IMR-90 (cell line): ENCODE data around the gene PSMD6. TPM values are rescaled to one million over a fixed set of nuclear protein-coding genes. Genes with fewer than 3 reads are reported as not detected.

ENCODE experiments used
- ATAC-seq: fragments of 200-7000 bp; cut with Tn5 transposase; 2 replicates; pipeline ENCODE4 v1.9.1; 2020; ENCODE audit warnings: low read depth, mild to moderate bottlenecking, moderate library complexity
- BruUV-seq: library from RNA; stranded (reverse); fragments of 400-500 nt; replicated peaks from 2 replicates; lab custom pipeline; 2021; lab: Mats Ljungman, UMichigan
- CTCF ChIA-PET: fragments of 300-600 bp; formaldehyde crosslinking; extraction: SDS; loops from one replicate; lab custom pipeline; 2021; ENCODE audit warnings: antibody characterized with exemption; lab: Yijun Ruan, JAX
- POLR2A ChIA-PET: fragments of 300-600 bp; sonication (Branson Sonifier 250); formaldehyde crosslinking; loops from one replicate; lab custom pipeline; 2022; ENCODE audit warnings: antibody characterized with exemption; ENCODE audit not compliant: unreplicated experiment; lab: Charles Lee
- DNase-seq: peaks from one replicate; pipeline ENCODE4 v3.0.0; 2013
- H2AFZ ChIP-seq: replicated peaks from 2 replicates; pipeline ENCODE3; 2013; ENCODE audit warnings: low read length, mild to moderate bottlenecking; ENCODE audit not compliant: poor library complexity
- H2AK5ac ChIP-seq: 2 replicates; pipeline ENCODE4 v1.6.1; 2013; ENCODE audit warnings: low read depth, low read length, inconsistent platforms
- H2AK9ac ChIP-seq: replicated peaks from 2 replicates; pipeline ENCODE3; 2013; ENCODE audit warnings: mild to moderate bottlenecking, low read depth, low read length, moderate library complexity; ENCODE audit not compliant: poor library complexity
- H2BK120ac ChIP-seq: 2 replicates; pipeline ENCODE4 v1.6.1; 2013; ENCODE audit warnings: low read depth, low read length, inconsistent platforms
- H2BK15ac ChIP-seq: 3 replicates; pipeline ENCODE4 v1.6.1; 2013; ENCODE audit warnings: low read depth, low read length, inconsistent platforms
- H2BK20ac ChIP-seq: 2 replicates; pipeline ENCODE4 v1.6.1; 2013; ENCODE audit warnings: low read depth, mild to moderate bottlenecking, inconsistent platforms, low read length, moderate library complexity
- H2BK5ac ChIP-seq: 2 replicates; pipeline ENCODE4 v1.6.1; 2013; ENCODE audit warnings: mild to moderate bottlenecking, low read depth, low read length, inconsistent platforms; ENCODE audit not compliant: poor library complexity, severe bottlenecking
- H3K14ac ChIP-seq: replicated peaks from 2 replicates; pipeline ENCODE4 v1.6.1; 2013; ENCODE audit warnings: low read depth, low read length, inconsistent platforms
- H3K18ac ChIP-seq: 2 replicates; pipeline ENCODE4 v1.6.1; 2013; ENCODE audit warnings: low read depth, low read length, control low read depth
- H3K23ac ChIP-seq: 2 replicates; pipeline ENCODE4 v1.6.1; 2013; ENCODE audit warnings: low read depth, low read length, inconsistent platforms
- H3K27ac ChIP-seq: 2 replicates; pipeline ENCODE4 v1.5.1; 2013; ENCODE audit warnings: mild to moderate bottlenecking, control low read depth, low read length; ENCODE audit not compliant: insufficient read depth
- H3K27me3 ChIP-seq: 2 replicates; pipeline ENCODE4 v1.6.1; 2013; ENCODE audit warnings: low read length; ENCODE audit not compliant: control insufficient read depth, insufficient read depth
- H3K36me3 ChIP-seq: 2 replicates; pipeline ENCODE4 v1.6.1; 2013; ENCODE audit warnings: low read length, mixed read lengths; ENCODE audit not compliant: control insufficient read depth, insufficient read depth
- H3K4ac ChIP-seq: 2 replicates; pipeline ENCODE4 v1.6.1; 2013; ENCODE audit warnings: low read depth, low read length, inconsistent platforms
- H3K4me1 ChIP-seq: 2 replicates; pipeline ENCODE4 v1.6.1; 2013; ENCODE audit warnings: low read length, mixed read lengths; ENCODE audit not compliant: control insufficient read depth, insufficient read depth
- H3K4me2 ChIP-seq: 2 replicates; pipeline ENCODE4 v1.6.1; 2013; ENCODE audit warnings: low read depth, mild to moderate bottlenecking, control low read depth, low read length, moderate library complexity
- H3K4me3 ChIP-seq: 2 replicates; pipeline ENCODE4 v1.5.1; 2013; ENCODE audit warnings: low read depth, mild to moderate bottlenecking, control low read depth, low read length, moderate library complexity; ENCODE audit not compliant: insufficient read depth
- H3K56ac ChIP-seq: 2 replicates; pipeline ENCODE4 v1.6.1; 2013; ENCODE audit warnings: low read length, inconsistent platforms; ENCODE audit not compliant: insufficient read depth; ENCODE audit errors: extremely low read depth
- H3K79me1 ChIP-seq, 2 experiments: 2 replicates each; pipeline ENCODE4 v1.6.1; 2013; ENCODE audit warnings: low read length in 2 of 2, inconsistent platforms in 1 of 2, low read depth in 1 of 2
- H3K9ac ChIP-seq: 2 replicates; pipeline ENCODE4 v1.6.1; 2013; ENCODE audit warnings: low read depth, low read length, control low read depth
- H3K9me1 ChIP-seq: 2 replicates; pipeline ENCODE4 v1.6.1; 2013; ENCODE audit warnings: low read length, inconsistent platforms; ENCODE audit not compliant: insufficient read depth
- H3K9me3 ChIP-seq: 2 replicates; pipeline ENCODE4 v1.6.1; 2013; ENCODE audit warnings: low read length; ENCODE audit not compliant: control insufficient read depth, insufficient read depth
- H4K20me1 ChIP-seq: 2 replicates; pipeline ENCODE4 v1.6.1; 2013; ENCODE audit warnings: low read length, inconsistent platforms; ENCODE audit not compliant: insufficient read depth
- H4K5ac ChIP-seq: 2 replicates; pipeline ENCODE4 v1.6.1; 2013; ENCODE audit warnings: mild to moderate bottlenecking, low read depth, low read length, control low read depth
- H4K8ac ChIP-seq, 2 experiments: 2 replicates each; pipeline ENCODE4 v1.6.1; 2013; ENCODE audit warnings: low read depth in 2 of 2, low read length in 2 of 2, control low read depth in 1 of 2, inconsistent platforms in 1 of 2
- H4K91ac ChIP-seq: 2 replicates; pipeline ENCODE4 v1.6.1; 2013; ENCODE audit warnings: low read depth, low read length, inconsistent platforms; ENCODE audit not compliant: insufficient read depth
- BHLHE40 ChIP-seq: fragments of 150-350 bp; IDR thresholded peaks from 2 replicates; pipeline ENCODE4 v1.6.1; 2016; ENCODE audit warnings: mild to moderate bottlenecking, low read depth, low read length
- CEBPB ChIP-seq: IDR thresholded peaks from 2 replicates; pipeline ENCODE4 v1.6.1; 2012; ENCODE audit warnings: low read depth, low read length, improper control_type of control experiment
- CHD1 ChIP-seq: IDR thresholded peaks from 2 replicates; pipeline ENCODE4 v1.6.1; 2012; ENCODE audit warnings: low read depth, low read length, improper control_type of control experiment
- MAFK ChIP-seq: IDR thresholded peaks from 2 replicates; pipeline ENCODE4 v1.6.1; 2012; ENCODE audit warnings: low read depth, low read length, improper control_type of control experiment
- MAZ ChIP-seq: IDR thresholded peaks from 2 replicates; pipeline ENCODE4 v1.6.1; 2012; ENCODE audit warnings: low read depth, mild to moderate bottlenecking, low read length, improper control_type of control experiment, moderate library complexity, borderline replicate concordance
- MXI1 ChIP-seq: IDR thresholded peaks from 2 replicates; pipeline ENCODE4 v1.6.1; 2012; ENCODE audit warnings: low read depth, mild to moderate bottlenecking, low read length, moderate library complexity, borderline replicate concordance
- WGBS, 2 experiments: methylation state at CpG; one replicate each; pipeline versions ENCODE4 v1.1.5 to v1.1.7; 2013; ENCODE audit warnings: missing lambda C conversion rate in 2 of 2; ENCODE audit not compliant: insufficient read length in 1 of 2; ENCODE audit errors: extremely low coverage in 2 of 2; 5-methylcytosine and 5-hydroxymethylcytosine counted together
- dilution Hi-C: fragments of 300-500 bp; cut with HindIII; formaldehyde crosslinking; loops from one replicate; pipeline ENCODE4 v1.14.3; 2018; ENCODE audit warnings: low sequenced_read_pairs; ENCODE audit not compliant: unreplicated experiment
- in situ Hi-C: fragments of 300-500 bp; cut with MboI; formaldehyde crosslinking; loops from 3 replicates; pipeline ENCODE4 v1.14.3; 2019; ENCODE audit warnings: low sequenced_read_pairs, inconsistent platforms, mixed read lengths
- intact Hi-C: fragments of 100-400 bp; cut with micrococcal nuclease; formaldehyde crosslinking; loops from 2 replicates; pipeline ENCODE4 v1.10.0; 2022
- polyA plus RNA-seq, 3 experiments: library from polyadenylated mRNA; depleted of rRNA; stranded (reverse); fragments of >200 nt; gene quantifications; 2 replicates each; pipeline ENCODE4 v1.2.3, GENCODE V29; 2012; ENCODE audit warnings: low replicate concordance in 1 of 3
- total RNA-seq: library from RNA; depleted of rRNA; stranded (reverse); fragments of >200 nt; gene quantifications from 2 replicates; pipeline ENCODE4 v1.2.3, GENCODE V29; 2012

PSMD6 gene
- total and polyA plus RNA-seq, 2 of the 4 experiments (the other 2 are of a cell fraction): 86.6 to 91.8 TPM

DNA sequence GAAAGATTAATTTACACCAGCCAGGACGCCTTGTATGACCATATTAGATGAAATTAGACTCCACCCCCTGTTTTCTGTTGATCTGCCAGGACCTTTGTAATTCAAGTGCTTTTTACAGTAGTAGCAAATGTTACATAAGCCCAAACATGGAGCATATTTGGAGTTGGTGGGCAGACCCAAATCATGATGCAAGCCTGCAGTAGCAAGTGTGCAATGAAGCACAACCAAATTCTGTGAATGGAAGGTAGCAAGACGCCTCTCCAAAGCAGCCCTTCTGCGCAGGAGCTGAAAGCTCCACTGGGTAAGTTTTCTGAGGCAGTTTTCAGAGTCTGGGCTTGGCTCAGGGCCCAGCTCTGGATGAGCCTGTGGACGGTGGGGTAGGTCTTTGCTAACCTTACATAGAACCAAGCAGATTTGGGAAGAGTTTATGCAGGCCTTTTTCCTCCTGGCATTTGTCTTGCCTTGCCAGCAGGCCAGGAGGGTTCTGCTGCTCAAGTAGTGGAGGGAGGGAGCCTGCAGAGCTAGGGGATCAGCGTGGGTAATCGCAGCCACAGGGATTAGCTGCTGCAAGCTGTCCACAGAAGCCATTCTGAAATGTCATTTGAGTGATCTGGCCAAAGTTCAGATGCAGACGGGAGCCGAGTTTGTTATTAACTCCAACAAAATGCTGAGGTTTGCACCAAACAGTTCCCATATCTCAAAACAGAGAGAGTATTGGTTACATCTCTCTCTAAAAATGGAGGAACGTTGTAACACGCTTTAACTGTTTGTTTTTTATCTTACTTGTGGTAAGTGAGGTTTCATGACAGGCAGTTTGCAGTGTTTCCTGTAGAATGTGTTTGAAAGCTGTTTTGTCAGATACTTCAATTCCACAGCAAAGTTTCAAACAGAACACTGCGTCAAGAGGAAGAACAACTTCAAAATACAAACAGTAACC is 55.4 kb downstream of the PSMD6 start:
- Histone ChIP-seq H3K4me1 (peaks cover 24% of the 10 kb centered on the region), H3K23ac (no peak overlapping the region), H2AFZ (peak overlapping the region; percentile 5), H3K79me1 (peaks cover 36 to 69% of the 10 kb centered on the region in 2 experiments), H3K9me1 (peaks cover 12% of the 10 kb centered on the region), H3K4ac (peak overlapping the region; percentile 2; the same call in 1 of the 2 replicates), H3K27me3 (no peaks in the 10 kb centered on the region), H3K9me3 (no peaks in the 10 kb centered on the region), H2BK15ac (no peak overlapping the region), H4K91ac (0 out of 2 replicates have a peak overlapping the region, but pooled peaks have one; percentile 8), H2BK120ac (no peak overlapping the region), H3K36me3 (no peaks in the 10 kb centered on the region), H2AK9ac (no peak overlapping the region), H2BK5ac (peak overlapping the region; percentile 15), H3K56ac (no peak overlapping the region; the same call in 1 of the 2 replicates), H3K27ac (peak overlapping the region; percentile 24; the same call in 1 of the 2 replicates), H3K4me3 (no peak overlapping the region), H2AK5ac (peak overlapping the region; percentile 18; the same call in 1 of the 2 replicates), H3K9ac (no peak overlapping the region; the same call in 1 of the 2 replicates), H3K14ac (no peak overlapping the region), H3K4me2 (peak overlapping the region; percentile 67), H3K18ac (no peak overlapping the region), H4K5ac (no peak overlapping the region), H4K8ac (peak overlapping the region in 1 of 2 experiments; percentile 61; a peak in 1 of 4 replicates), H4K20me1 (peaks cover 35% of the 10 kb centered on the region), H2BK20ac (no peak overlapping the region)
- DNase-seq: peak; percentile 70
- TF ChIP-seq MXI1 (no peak), BHLHE40 (peak; percentile 23; the same call in 1 of the 2 replicates), MAZ (no peak), CEBPB (0 out of 2 replicates have a peak, but pooled peaks have one; percentile 7), MAFK (peak; percentile 57), CHD1 (no peak)
- intact Hi-C loops (no loop called here), in situ Hi-C loops (no loop called here), dilution Hi-C loops (no loop called here)
- ChIA-PET CTCF (interaction anchor here (0.9 kb wide), 1 partner anchor 15 kb away, joined by 3 read pairs; no protein-coding TSS in a partner anchor), POLR2A (no interaction called here)
- peak; percentile 44 for ATAC-seq
- BruUV-seq: no TSS peak
- 0% methylated on average over 1 of the region's 11 CpGs; no CpG with 5 or more reads in 1 of the 2 experiments for WGBS, 2 experiments
